ENCODE data around the gene ATXN2.
"Not testable (repeated sequence)": the region's sequence is repeated elsewhere in the genome, so short reads cannot be mapped to it uniquely, and the experiment has no call there.

Gene ATXN2

DNA sequence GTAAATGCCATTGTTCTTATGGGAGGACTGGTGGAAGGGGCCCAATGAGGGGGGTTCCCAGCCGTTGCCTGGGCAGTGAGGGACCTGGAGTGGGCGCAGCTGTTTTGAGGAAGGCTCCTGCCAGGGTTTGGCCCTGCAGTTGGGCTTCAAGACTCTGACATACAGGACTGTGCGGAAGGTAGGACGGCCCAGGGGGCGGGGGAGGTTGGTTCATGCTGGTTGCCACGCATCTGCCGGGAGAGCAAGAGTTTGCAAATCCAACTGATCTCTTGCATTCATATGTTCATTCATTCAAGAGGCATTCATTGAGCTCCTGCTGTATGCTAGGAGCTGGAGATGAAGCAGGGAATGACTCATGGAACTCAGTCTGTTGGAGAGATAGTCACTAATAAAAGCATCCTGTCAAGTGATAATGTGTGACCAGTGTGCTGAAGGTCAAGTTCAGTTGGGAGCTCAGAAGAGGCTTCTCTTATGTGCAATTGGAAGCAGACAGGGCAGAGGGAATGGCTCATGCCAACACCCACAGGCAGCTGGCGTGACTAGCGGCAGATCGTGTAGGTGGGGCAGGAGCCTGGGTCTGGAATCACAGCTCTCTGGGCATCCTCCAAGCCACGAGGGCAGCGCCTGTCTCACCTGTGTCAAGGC is 185.6 kb downstream of the ATXN2 start:
- DNase-seq, result no peak

DNA sequence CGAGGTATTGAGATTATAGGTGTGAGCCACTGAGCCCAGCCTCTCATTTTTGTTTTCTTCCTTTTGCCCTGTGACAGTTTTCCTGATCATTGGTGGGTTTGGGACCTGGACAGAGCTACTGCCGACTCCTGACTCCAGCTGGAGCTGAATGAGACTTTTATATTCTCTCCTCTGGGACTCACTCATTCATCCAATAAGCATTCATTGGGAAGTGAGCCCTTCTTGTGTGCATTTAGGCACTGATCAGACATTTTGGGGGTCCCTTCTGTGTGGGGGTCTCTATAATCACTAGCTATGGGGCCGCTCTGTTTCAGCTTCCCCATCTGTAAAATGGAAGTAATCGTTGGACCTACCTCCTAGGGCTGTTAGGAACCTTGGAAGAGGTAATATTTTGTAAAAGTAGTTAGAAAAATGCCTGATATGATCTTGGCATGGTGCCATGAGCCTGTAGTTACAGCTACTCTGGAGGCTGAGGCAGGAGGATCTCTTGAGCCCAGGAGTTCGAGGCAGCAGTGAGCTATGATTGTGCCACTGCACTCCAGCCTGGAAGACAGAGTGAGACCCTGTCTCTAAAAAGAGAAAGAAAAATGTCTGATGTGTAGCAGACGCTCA is 186.2 kb downstream of the ATXN2 start:
- no peak for DNase-seq

DNA sequence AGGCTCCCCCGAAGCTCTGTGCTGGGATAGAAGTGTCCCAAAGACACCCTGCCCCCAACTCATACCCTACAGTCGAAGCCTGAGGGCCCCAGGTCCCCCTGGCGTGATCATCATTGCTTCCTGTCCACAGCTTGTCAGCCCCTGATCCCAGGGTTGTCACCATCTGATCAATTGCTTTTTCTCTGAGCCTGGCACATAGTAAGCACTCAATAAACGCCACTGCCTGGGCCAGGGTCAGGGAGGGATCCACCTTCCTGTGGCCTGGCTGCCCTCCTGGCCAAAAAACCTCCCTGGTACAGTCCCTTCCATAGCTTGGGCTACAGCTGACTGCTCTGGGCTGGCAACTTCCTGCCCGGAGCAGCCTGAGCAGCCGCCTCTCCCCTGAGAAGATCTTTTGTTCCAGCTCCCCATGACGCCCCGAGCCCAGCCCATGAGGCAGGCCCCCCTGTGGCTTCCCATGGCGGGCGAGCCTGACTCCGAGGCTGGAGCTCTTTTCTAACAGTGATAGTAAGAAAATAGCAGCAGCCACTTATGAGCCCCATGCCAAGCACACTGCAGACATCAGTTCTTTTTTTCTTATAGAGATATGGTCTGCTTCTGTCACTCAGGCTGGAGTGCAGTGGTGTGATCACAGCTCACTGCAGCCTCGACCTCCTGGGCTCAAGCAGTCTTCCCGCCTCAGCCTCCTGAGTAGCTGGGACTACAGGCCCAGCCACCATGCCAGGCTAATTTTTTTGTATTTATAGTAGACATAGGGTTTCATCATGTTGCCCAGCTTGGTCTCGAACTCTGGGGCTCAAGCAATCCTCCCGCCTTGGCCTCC is 186.9 kb downstream of the ATXN2 start:
- DNase-seq, result no peak

DNA sequence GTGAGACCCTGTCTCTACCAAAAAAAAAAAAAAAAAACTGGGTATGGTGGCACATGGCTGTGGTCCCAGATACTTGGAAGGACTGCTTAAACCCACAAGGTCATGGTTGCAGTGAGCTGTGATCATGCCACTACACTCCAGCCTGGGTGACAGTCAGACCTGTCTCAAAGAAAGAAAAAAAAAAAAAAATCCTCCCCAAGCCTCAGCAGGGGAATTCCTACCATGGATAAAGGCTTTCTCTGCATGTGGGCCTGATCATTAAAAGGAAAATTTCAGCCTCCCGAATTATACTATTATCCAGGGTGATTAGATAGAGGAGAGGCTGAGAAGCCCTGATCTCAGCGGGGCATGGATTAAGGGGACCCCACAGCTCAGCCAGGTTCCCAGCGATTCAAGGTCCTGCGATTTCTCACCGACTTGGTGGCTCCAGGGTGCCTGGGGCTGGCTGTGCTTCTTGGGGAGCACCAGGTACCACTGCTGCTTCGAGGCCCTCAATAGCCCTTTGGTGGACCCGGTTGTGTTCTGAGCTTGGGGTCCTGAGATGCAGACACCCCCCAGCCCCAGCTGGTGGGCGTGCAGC is 187.8 kb downstream of the ATXN2 start:
- DNase-seq, result no peak

DNA sequence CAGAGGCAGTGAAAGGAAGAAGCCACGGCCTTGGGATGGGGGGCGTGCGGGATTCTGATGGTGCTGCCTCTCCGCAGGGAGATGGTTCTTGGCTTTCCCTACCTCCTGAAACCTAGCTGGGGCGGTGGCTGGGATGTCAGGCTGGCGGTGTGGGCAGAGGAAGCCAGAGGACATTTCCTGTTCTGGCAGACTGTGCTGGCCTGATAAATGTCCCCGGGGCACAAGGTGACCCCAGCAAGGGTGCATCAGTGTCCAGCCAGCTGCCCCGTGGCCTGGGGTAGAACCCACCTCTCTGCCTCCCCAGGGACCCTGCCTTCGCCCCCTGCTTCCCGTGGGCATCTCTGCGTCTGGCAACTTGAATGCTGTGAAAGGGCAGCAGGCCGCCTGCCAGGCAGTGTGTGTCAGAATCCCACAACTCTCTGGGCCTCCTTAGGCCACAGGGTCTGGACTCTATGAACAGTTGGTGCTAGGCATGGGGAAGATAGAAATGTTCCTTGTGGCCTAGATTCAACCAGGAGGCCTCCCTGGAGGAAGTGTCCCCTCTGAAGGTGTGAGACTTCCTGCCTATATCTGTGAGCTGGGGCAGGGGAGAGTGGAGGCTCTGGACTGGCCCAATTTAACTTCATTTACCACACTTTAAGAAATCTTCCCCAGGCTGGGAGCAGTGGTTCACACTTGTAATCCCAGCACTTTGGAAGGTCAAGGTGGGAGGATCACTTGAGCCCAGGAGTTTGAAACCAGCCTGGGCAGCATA is 188.5 kb downstream of the ATXN2 start:
- no peak for DNase-seq

DNA sequence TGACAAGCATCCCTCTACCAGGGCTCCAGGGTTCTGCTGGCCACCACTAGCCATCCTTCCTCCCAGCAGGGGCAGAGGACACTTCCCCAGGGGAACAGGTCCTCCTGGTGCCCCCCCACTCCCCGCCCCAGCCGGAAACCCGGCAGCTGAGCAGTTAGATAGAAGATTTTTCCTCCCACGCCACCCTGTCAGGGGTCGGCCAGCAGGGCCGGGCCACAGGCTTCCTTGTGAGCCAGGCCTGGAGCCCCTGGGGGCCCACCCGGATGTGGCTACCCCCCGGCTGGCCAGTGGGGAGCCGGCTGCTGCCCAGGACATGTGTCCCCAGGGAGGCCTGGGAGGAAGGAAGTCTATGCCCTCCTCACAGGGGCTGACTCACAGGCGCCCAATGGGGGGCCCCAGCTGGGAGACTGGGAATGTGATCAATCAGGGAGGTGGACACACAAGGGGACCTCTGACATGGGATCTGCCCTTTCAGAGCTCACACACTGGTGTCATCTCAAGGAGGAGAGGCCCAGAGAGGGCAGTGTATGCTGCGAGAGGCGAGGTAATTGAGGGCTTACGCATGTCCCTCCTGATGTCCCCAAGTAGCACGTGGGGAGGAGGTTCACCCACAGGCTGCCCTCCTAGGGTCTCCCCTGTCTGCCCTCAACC is 189.2 kb downstream of the ATXN2 start:
- no peak for DNase-seq

DNA sequence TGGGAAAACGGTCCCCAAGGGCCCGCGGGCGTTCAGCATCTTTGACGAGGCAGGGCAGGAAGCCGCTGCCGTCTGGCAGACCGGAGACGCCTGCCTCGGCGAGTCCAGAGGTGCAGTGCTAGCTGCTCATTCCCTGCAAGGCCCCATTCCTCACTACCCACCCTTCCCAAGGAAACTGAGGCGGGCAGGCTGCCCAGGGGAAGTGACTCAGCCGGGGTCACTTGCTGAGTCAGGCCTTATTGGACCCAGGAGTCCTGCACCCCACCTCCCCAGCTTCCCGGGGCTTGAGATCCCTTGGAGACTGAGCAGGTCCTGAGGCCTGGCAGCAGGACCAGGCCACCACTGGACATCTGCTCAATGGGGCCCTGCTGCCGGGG is 189.7 kb downstream of the ATXN2 start:
- DNase-seq, result no peak

DNA sequence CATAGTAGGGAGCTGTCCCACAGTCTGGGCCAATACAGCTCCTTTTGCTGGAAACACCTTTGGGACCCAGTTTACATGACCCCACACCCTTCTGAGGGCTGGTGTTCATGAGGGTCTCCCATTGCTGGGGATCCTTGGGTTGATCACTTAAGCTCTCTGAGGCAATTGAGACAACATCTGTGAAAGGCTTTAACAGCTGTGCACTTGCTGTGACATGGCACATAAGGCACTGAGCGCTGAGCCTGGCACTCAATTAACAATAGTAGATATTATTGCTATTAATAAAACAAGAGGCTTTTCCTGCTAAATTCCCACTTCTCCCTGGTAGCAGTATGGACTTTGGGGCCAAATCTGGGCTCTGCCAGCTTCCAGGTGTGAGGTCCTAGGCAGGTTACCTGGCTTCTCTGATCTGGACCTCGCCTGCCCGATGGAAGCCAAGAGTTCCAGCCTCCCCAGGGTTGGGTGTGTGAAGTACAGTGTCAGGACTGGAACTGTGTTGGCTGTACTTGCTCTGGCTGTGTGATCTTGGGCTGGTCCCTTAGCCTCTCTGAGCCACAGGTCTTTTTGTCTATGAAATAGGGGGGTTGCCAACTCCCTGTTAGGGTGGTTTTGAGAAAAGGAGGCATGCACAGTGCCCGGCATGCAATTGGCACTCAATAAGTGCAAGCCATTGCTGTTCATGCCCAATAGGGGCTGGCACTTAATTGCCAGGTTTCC is 190.3 kb downstream of the ATXN2 start:
- no peak for DNase-seq

DNA sequence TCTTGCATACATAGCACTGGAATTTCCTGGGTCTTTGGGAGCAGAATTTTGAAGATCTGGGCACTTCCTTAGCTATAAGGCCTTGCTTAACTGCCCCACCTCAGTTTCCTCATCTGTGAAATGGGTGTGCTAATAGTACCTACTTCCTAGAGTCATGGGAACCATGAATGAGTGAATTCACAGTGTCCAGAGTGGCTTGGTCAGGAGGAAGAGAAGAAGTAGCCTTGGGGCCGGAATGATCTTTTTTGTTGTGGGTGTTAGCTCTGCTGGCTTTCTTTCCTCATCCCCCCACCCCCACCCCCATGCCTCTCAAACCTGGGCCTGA is 191.0 kb downstream of the ATXN2 start:
- no peak for DNase-seq

DNA sequence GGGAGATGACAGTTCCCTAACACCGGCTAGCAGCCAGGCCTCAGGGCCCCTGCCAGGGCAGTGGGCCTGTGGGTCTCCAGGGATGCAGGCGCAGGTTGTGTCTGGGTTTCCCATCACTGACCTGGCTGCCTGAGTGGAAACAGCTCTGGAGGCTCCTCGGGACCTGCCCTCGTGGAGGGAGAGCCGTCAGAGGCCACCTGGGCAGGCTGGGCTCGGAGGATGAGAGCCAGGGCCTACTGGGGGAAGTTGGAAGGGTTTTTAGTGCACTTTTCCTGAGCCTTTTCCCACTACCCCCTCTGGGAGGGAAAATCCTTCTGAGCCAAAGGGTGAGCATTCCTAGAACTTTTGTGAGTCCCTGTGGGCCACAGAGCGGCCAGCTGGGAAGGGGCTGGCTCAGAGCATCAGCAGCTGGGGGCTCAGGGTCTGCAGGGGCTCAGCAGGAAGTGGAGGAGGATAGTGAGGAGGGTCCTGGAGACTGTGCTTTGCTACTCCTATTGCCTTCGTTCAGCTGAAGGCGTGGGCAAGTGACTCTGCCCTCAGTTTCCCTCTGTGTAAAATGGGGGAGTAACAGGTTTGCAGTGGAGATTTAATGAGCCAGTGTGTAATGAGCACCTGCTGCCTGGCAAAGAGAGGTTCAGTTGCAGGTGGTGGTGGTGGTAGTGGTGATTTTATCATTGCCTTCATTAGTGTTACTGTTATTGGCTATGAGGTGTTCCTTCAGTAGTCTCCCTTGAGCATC is 191.6 kb downstream of the ATXN2 start:
- DNase-seq, result no peak

DNA sequence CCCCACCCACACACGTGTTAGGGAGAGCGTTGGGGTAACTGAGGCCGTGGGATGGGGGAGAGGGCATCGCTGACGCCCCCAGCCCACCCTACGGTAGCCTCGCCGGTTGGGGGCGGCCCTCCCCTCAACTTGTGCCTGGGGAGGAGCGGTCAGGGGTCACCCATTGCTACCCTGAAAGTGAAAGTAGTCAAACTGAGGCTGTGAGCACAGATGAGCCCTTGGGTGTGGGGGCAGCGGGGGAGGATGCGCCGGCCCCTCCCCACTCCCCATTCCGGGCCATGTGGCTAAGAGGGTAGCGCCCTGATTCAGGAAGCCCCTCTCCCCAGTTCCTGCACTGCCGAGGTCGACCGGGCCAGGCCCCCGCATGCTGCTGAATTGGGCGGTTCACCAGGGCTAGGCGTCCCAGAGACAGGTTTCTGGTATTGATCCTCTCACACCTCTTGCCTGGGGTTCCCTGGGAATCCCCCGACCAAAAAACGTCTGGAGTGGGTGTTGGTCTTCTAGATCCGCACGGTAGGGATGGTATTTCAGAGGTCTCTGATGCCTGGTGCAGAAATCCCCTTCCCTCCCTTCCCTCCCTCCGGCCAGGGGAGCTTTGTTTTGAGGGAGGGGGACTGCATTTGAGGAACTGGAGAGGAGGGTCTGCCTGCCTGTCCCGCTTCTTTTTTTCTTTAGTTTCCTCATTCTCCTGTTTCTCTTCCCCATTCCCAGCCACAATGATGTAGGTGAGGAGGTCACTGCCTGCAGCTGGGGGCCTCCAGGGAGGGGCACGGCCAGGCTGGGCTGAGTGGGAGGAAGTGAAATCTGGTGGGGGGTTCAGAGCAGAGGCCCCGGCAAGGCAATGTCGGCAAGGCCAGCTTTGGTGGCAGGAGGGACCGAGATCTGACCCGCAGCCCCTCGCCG is 192.4 kb downstream of the ATXN2 start:
- DNase-seq, result no peak

DNA sequence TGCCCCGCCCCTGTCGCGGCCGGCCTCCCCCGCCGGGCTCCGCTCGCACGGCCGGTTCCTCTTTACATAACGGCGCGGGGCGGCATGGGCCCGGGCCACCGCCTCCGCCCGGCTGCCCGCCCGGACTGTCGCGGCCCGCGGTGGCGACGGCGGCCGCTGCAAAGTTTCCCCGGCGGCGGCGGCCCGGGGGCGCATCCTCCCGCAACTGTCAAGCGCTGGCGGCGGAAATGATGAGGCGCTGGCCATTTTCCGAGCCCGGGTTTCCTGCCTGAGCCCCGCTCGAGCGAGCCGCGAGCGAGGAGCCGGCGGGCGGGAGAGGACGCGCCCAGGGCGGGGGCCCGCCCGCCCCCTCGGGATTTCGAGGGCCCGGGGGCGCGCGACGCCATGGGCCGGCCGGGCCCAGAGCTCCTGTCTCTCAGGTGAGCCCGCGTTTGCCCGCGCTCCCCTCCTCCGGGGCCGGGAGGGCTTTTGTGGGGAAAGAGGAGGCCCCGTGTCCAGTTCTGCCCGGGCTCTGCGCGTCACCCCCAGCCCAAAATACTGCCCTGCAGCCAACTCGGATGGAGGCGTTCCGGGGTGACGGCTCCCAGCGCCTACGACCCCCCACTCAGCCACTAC is 193.1 kb downstream of the ATXN2 start, which contains the start of gene SH2B3:
SH2B3 (plus strand) TSS at position 65 of the 615 bp plus-strand sequence. CDS start 12,223 bp downstream, outside the sequence.
- no peak for DNase-seq

DNA sequence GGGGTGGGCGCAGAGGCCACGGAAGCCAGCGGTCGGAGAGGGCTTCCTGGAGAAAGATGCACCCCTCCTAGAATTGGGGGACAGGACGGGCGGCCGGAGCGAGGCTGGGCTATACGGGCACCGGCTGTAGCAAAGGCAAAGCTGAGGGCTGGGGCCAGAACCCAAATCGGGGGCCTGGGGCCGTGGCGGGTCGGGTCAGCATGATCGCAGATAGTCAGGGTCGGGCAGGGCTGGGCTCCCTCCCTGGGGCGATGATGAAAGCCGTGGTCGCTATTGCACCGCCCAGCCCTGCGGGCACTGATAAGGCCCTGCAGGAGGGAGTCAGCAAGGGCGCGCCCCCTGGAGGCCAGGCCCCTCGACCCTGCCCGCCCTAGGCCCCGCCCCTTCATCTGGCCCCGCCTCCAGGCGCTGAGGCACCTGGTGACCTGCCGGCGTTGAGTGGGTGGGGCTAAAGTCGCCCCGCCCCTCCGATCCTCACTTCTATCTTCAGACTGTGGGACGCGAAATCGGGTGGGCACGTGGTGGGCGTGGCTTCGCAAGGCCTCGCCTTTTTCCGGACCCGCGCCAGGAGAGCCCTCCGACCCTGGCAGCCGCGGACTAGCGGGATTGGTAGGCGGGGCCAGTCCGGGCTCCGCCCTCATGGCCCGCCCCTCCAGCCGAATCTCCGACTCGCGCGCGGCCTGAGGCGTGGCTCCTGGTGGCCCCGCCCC is 193.8 kb downstream of the ATXN2 start:
- DNase-seq, result peak; percentile 89

DNA sequence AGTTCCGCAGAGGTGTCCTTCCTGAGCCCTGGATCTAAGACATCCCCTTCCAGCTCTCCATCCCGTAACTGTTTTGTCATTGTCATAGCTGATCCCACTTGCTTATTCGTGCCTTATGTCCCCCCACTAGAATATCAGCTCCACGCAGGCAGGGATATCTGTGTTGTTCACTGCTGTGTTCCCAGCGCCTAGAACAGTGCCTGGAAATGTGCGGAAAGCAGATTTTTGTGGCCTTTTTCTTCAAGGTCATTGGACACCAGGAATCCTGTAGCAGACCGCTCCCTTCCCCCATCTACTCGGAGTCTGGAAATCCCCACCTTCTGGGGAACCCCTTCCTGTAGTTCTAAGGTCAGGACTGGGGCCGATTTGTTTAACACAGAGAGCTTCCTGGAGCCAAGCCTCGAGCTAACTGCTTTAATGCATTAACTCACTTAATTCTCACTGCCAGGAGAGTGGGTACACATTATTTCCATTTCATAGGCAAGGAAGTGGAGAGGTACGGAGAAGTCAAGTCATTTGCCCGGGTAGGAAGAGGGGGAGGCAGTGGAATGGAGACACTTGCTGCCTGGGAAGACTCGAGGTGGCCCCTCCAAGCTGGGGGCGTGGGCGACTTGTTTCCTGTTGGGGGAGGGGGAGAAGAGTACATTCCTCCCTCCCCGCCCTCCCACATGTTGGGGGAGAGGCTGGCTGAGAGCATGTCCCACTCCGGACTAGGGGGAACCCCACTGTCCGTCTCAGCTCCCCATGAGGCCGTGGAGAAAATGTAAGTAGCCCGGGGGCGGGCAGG is 194.6 kb downstream of the ATXN2 start:
- no peak for DNase-seq

DNA sequence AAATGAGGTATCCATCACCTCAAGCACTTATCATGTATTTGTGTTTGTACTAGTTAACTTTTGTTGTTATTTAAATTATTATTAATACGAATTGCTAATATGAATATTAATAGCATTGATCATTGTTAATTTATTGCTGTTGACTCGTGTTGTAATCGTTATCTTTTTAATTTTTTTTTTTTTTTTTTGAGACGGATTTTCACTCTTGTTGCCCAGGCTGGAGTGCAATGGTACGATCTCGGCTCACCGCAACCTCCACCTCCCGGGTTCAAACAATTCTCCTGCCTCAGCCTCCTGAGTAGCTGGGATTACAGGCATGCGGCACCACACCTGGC is 196.7 kb downstream of the ATXN2 start:
- not testable (repeated sequence) for DNase-seq

All from SHP77 treated with DMSO at 0.1 percent for 48 hours (cell line).